A673 (cell line): Measurements from ENCODE around the gene MSI2. TPM values are rescaled to one million over a fixed set of nuclear protein-coding genes. Genes with fewer than 3 reads are reported as not detected.

Source experiments
- BruUV-seq: library from RNA; stranded (reverse); fragments of 400-500 nt; replicated peaks from 2 replicates; lab custom pipeline; 2021; lab: Mats Ljungman, UMichigan
- CTCF ChIA-PET: fragments of 300-600 bp; sonication (Branson Sonifier 250); formaldehyde crosslinking; loops from one replicate; lab custom pipeline; 2022; ENCODE audit warnings: antibody characterized with exemption; lab: Charles Lee
- POLR2A ChIA-PET: fragments of 300-600 bp; sonication (Branson Sonifier 250); formaldehyde crosslinking; loops from one replicate; lab custom pipeline; 2022; ENCODE audit warnings: antibody characterized with exemption; ENCODE audit not compliant: low non-redundant PET; lab: Charles Lee
- DNase-seq: peaks from one replicate; pipeline ENCODE4 v3.0.0-alpha.2; 2015; ENCODE audit warnings: low spot score
- H3K27ac ChIP-seq: fragments of 200-600 bp; sonication (generic); 2 replicates; pipeline ENCODE4 v1.5.1; 2016; ENCODE audit warnings: mixed run types, low read depth, mild to moderate bottlenecking, mixed read lengths, antibody characterized with exemption, low read length; ENCODE audit not compliant: poor library complexity, severe bottlenecking
- H3K27me3 ChIP-seq: fragments of 200-600 bp; sonication (generic); replicated peaks from 2 replicates; pipeline ENCODE4 v1.6.1; 2017; ENCODE audit warnings: mixed run types, low read depth, mild to moderate bottlenecking, mixed read lengths, antibody characterized with exemption, low read length; ENCODE audit not compliant: insufficient read depth, poor library complexity
- H3K36me3 ChIP-seq: fragments of 200-600 bp; sonication (generic); 2 replicates; pipeline ENCODE4 v1.6.1; 2016; ENCODE audit warnings: mixed run types, mild to moderate bottlenecking, mixed read lengths, antibody characterized with exemption, low read length; ENCODE audit not compliant: insufficient read depth, poor library complexity, severe bottlenecking
- H3K4me1 ChIP-seq: fragments of 200-600 bp; sonication (generic); 2 replicates; pipeline ENCODE4 v1.6.1; 2017; ENCODE audit warnings: mixed run types, mild to moderate bottlenecking, mixed read lengths, antibody characterized with exemption, low read length; ENCODE audit not compliant: insufficient read depth, poor library complexity, severe bottlenecking
- H3K4me3 ChIP-seq: fragments of 200-600 bp; sonication (generic); 2 replicates; pipeline ENCODE4 v1.5.1; 2016; ENCODE audit warnings: low read depth, mixed run types, mild to moderate bottlenecking, mixed read lengths, low read length; ENCODE audit not compliant: poor library complexity, severe bottlenecking
- H3K9me3 ChIP-seq: fragments of 200-600 bp; sonication (generic); 2 replicates; pipeline ENCODE4 v1.6.1; 2016; ENCODE audit warnings: mixed run types, low read depth, mild to moderate bottlenecking, mixed read lengths, antibody characterized with exemption, low read length; ENCODE audit not compliant: poor library complexity, severe bottlenecking
- EZH2 ChIP-seq: fragments of 200-600 bp; sonication (generic); IDR thresholded peaks from 2 replicates; pipeline ENCODE4 v1.6.1; 2017; ENCODE audit warnings: borderline replicate concordance, low read depth, mild to moderate bottlenecking, mixed read lengths, antibody characterized with exemption, low read length; ENCODE audit not compliant: poor library complexity, severe bottlenecking
- intact Hi-C: fragments of 100-400 bp; cut with micrococcal nuclease; formaldehyde crosslinking; loops from one replicate; pipeline ENCODE4 v1.10.0; 2022; ENCODE audit not compliant: unreplicated experiment
- total RNA-seq: library from RNA; stranded (reverse); gene quantifications from 2 replicates; pipeline ENCODE4 v1.2.3, GENCODE V29; 2021
- TF ChIP-seq, protein P1 (sequence below): fragments of 300-800, 200-600 bp; sonication (generic); conservative IDR thresholded peaks from 2 replicates; pipeline ENCODE4 v1.5.1; 2017; ENCODE audit warnings: low read depth, mild to moderate bottlenecking, antibody characterized with exemption, low read length, moderate library complexity, mixed read lengths

MSI2 gene
- total RNA-seq, 1 experiment from 2014 or later, result 108 TPM

- Histone ChIP-seq H3K4me1 (peaks cover 3% of the 10 kb centered on the region), H3K36me3 (no peaks in the 10 kb centered on the region), H3K9me3 (no peaks in the 10 kb centered on the region), H3K27ac (no peak overlapping the region), H3K27me3 (no peaks in the 10 kb centered on the region), H3K4me3 (no peak overlapping the region)
- intact Hi-C loops, result no loop called here
- no peak for DNase-seq
- no TSS peak for BruUV-seq
- ChIA-PET CTCF (no interaction called here), POLR2A (no interaction called here)
- TF ChIP-seq, protein P1, sequence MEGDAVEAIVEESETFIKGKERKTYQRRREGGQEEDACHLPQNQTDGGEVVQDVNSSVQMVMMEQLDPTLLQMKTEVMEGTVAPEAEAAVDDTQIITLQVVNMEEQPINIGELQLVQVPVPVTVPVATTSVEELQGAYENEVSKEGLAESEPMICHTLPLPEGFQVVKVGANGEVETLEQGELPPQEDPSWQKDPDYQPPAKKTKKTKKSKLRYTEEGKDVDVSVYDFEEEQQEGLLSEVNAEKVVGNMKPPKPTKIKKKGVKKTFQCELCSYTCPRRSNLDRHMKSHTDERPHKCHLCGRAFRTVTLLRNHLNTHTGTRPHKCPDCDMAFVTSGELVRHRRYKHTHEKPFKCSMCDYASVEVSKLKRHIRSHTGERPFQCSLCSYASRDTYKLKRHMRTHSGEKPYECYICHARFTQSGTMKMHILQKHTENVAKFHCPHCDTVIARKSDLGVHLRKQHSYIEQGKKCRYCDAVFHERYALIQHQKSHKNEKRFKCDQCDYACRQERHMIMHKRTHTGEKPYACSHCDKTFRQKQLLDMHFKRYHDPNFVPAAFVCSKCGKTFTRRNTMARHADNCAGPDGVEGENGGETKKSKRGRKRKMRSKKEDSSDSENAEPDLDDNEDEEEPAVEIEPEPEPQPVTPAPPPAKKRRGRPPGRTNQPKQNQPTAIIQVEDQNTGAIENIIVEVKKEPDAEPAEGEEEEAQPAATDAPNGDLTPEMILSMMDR, result no peak
- no peak for TF ChIP-seq EZH2
Observed at GRCh38 chr17:57458718-57459285, 202.5 kb downstream of the MSI2 start.

- Histone ChIP-seq H3K36me3 (no peaks in the 10 kb centered on the region), H3K4me3 (no peak overlapping the region), H3K4me1 (peaks cover 3% of the 10 kb centered on the region), H3K27me3 (no peaks in the 10 kb centered on the region), H3K9me3 (no peaks in the 10 kb centered on the region), H3K27ac (no peak overlapping the region)
- TF ChIP-seq, protein P1, result no peak
- no peak for TF ChIP-seq EZH2
- no TSS peak for BruUV-seq
- no peak for DNase-seq
- ChIA-PET CTCF (no interaction called here), POLR2A (interaction anchor here (0.7 kb wide), 1 partner anchor 14 kb away, joined by 3 read pairs; no protein-coding TSS in a partner anchor)
- intact Hi-C loops, result no loop called here
Observed at GRCh38 chr17:57459286-57459915, 203.1 kb downstream of the MSI2 start.

DNA sequence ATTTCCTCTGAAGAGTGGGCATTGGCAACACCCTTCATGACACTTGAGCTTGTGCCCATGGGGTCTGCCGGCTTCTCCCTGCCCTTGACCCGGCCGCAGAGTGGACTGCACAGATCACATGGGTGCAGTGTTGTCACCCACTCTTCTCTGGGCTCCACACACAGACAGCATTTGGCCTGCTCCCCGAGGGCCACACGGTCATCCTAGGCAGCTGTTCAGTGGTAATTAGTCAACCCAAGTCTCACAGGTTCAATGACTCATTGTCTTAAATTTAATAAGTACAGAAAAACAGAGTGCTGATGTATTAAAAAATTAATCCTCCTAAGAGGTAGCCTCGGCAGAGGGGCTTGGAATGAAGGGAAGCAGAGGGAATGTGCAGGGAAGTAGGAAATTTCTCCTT is 204.8 kb downstream of the MSI2 start:
- Histone ChIP-seq H3K27ac (no peak overlapping the region), H3K27me3 (no peaks in the 10 kb centered on the region), H3K4me3 (no peak overlapping the region), H3K9me3 (no peaks in the 10 kb centered on the region), H3K4me1 (peaks cover 15% of the 10 kb centered on the region), H3K36me3 (no peaks in the 10 kb centered on the region)
- no peak for DNase-seq
- no TSS peak for BruUV-seq
- intact Hi-C loops, result no loop called here
- ChIA-PET POLR2A (no interaction called here), CTCF (no interaction called here)
- no peak for TF ChIP-seq EZH2
- TF ChIP-seq, protein P1, result no peak
